ENCODE results near the gene WBP1. TPM values are rescaled to one million over a fixed set of nuclear protein-coding genes. Genes with fewer than 3 reads are reported as not detected.
A peak's percentile ranks its signal among the peaks of the same experiment; 100 is the strongest.
"Not testable (repeated sequence)": the region's sequence is repeated elsewhere in the genome, so short reads cannot be mapped to it uniquely, and the experiment has no call there.

Gene WBP1
- total RNA-seq, 1 donor from 2014 or later = 32.6 TPM

DNA sequence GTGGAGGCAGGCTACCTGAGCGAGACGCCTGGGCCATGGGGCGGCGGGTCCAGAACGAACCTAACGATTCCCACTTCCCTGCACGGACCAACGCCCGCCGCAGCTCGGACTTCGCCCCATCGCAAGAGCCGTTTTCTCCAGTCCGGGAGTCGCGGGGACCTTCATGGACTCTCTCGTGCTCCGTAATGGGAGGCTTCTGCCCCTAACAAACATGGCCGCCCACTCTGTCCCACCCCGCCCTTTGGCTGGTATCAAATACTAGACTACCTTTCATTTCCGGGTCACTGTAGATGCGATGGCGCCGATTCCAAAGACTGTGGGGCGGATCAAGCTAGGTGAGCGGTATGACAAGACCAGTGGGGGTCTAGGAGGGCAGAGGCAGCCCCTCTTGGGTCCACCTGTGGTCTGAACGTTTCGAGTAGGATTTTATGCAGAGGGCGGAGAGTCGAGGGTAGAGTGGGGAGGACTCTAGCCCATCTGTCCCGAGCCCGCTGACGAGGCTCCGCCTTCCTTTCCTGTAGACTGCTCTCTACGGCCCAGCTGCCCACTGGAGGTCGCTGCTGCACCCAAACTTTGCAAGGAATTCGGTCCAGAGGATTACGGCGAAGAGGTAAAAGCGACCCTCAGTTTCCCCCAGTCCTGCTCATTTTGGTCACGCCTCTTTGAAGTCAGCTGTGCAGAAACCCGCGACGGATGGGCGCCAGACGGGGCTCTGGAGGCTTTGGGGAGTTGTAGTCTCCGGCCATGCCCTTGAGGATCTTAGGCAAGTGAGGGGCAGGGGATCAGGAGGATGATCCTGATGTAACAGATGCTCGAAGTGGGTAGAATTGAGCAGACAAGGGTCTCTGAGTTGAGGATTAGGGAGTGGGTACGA lies 24.8 kb downstream of the WBP1 start, which contains the start of the genes CCDC142 and TTC31:
Gene CCDC142 (minus strand): TSS at position 198 of the 874 bp plus-strand sequence. CDS start 161 bp downstream, at position 37.
Gene TTC31 (plus strand): TSS at position 281 of the 874 bp plus-strand sequence. CDS start 15 bp downstream, at position 296.
- Mint-ChIP-seq H3K9me3 (no peaks in the 10 kb centered on the region), H3K36me3 (ENCODE audit: low read depth) (peaks cover 28% of the 10 kb centered on the region), H3K27me3 (ENCODE audit: insufficient read depth) (no peaks in the 10 kb centered on the region), H3K4me1 (ENCODE audit: low read depth) (peaks cover 35% of the 10 kb centered on the region), H3K27ac (peak within 1 kb of the TSS; percentile 99), H3K4me3 (peak within 1 kb of the TSS; percentile 99)
- peak; percentile 89 for DNase-seq (ENCODE audit: low spot score)
- intact Hi-C loops (cut with micrococcal nuclease) = loop anchor here (1.0 kb wide), 12 partner anchors 11 to 746 kb away; partner anchors contain the start of genes AUP1, C2orf81, DOK1 and HTRA2

- not testable (repeated sequence) for DNase-seq (ENCODE audit: low spot score); H3K27me3 Mint-ChIP-seq (ENCODE audit: insufficient read depth); H3K9me3 Mint-ChIP-seq
- Mint-ChIP-seq H3K4me3 (peak overlapping the region; percentile 99), H3K4me1 (ENCODE audit: low read depth) (peaks cover 35% of the 10 kb centered on the region), H3K27ac (peak overlapping the region; percentile 99), H3K36me3 (ENCODE audit: low read depth) (peaks cover 28% of the 10 kb centered on the region)
- intact Hi-C loops (cut with micrococcal nuclease) = loop anchor here (1.0 kb wide), 12 partner anchors 11 to 746 kb away; partner anchors contain the start of genes AUP1, C2orf81, DOK1 and HTRA2
Observed at GRCh38 chr2:74483675-74484164, 25.5 kb downstream of the WBP1 start.

GRCh38 chr2:74486141-74486540 lies 27.9 kb downstream of the WBP1 start:
- intact Hi-C loops (cut with micrococcal nuclease) = no loop called here
- Mint-ChIP-seq H3K9me3 (no peaks in the 10 kb centered on the region), H3K4me3 (no peak overlapping the region)

DNA sequence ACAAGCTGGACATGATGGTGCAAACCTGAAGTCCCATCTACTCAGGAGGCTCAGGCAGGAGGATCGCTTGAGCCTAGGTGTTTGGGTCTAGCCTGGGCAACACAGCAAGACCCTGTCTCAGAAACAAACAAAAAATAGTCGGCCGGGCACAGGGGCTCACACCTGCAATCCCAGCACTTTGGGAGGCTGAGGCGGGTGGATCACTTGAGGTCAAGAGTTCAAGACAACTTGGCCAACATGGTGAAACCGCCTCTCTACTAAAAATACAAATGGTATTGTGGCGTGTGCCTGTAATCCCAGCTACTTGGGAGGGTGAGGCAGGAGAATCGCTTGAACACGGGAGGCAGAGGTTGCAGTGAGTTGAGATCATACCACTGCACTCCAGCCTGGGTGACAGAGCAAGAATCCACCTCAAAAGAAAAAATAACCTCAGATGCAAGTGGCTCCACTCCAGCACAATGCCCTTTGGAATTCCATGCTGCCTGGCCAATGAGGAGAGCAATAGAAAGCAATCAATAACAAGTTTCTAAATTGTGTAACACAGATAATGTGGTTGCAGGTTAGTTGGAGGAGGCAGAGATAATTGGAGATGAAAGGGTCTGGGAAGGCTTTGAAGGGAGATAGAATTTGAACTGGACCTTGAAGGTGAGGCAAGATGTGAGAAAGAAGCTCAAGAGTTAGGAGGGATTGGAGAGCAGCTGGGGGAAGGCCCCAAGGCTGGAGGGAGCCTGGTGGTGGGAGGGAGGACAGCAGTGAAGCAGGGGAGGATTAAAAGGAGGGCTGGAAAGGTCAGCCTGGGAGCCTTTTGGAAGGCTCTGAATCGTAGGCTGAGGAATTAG lies 30.6 kb downstream of the WBP1 start:
- intact Hi-C loops (cut with micrococcal nuclease) = no loop called here
- no peaks in the 10 kb centered on the region for H3K9me3 Mint-ChIP-seq
- H3K4me3 Mint-ChIP-seq = no peak overlapping the region
- H3K36me3 Mint-ChIP-seq (ENCODE audit: low read depth) = peaks cover 42% of the 10 kb centered on the region
- peaks cover 5% of the 10 kb centered on the region for H3K4me1 Mint-ChIP-seq (ENCODE audit: low read depth)
- no peak overlapping the region for H3K27ac Mint-ChIP-seq
- DNase-seq (ENCODE audit: low spot score) = no peak
- H3K27me3 Mint-ChIP-seq (ENCODE audit: insufficient read depth) = no peaks in the 10 kb centered on the region

More at GRCh38 chr2:74486141-74486540, 27.9 kb downstream of the WBP1 start:
- H3K27ac Mint-ChIP-seq = no peak overlapping the region
- H3K4me1 Mint-ChIP-seq (ENCODE audit: low read depth) = peaks cover 18% of the 10 kb centered on the region
- H3K36me3 Mint-ChIP-seq (ENCODE audit: low read depth) = peaks cover 30% of the 10 kb centered on the region
- no peaks in the 10 kb centered on the region for H3K27me3 Mint-ChIP-seq (ENCODE audit: insufficient read depth)
- no peak for DNase-seq (ENCODE audit: low spot score)

GRCh38 chr2:74489906-74490305 lies 31.7 kb downstream of the WBP1 start:
- H3K4me3 Mint-ChIP-seq = no peak overlapping the region
- no peaks in the 10 kb centered on the region for H3K4me1 Mint-ChIP-seq (ENCODE audit: low read depth)
- no peaks in the 10 kb centered on the region for H3K9me3 Mint-ChIP-seq
- H3K36me3 Mint-ChIP-seq (ENCODE audit: low read depth) = peaks cover 48% of the 10 kb centered on the region
- DNase-seq (ENCODE audit: low spot score) = no peak
- intact Hi-C loops (cut with micrococcal nuclease) = no loop called here
- H3K27ac Mint-ChIP-seq = no peak overlapping the region
- no peaks in the 10 kb centered on the region for H3K27me3 Mint-ChIP-seq (ENCODE audit: insufficient read depth)

DNA sequence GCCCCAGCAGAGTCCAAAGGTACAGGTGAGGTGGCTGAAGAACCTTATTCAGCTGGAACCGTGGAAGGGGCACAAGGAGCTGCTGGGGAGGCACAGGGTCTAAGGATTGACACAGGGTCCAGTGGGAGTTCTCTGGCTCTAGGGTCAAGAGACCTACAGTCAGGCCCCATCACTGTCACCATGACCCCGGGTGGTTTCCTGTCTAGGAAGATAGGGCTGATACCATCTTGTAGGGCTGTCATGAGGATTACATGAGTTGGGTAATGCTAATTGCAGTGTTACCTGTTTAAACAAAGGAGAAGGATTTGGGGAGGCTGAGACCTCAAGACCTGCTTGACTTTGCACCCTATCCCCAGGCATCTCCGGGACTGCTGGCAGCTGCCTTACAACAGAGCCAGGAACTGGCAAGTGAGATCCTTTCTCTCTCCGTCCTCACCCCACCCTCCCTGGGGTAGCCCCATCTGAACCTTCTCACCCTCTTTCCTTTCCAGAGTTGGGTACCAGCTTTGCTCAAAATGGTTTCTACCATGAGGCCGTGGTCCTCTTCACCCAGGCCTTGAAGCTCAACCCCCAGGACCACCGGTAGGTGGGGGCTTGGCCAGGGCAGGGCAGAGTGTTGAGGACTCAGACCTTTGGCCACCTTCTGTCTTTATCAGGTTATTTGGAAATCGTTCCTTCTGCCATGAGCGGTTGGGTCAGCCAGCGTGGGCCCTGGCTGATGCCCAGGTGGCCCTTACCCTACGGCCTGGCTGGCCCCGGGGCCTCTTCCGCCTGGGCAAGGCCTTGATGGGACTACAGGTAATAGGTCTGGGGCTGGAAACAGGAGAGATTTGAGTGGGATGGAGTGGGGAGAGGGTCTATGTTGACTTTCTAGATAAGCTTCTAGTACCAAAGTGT lies 33.7 kb downstream of the WBP1 start:
- intact Hi-C loops (cut with micrococcal nuclease) = no loop called here
- no peak for DNase-seq (ENCODE audit: low spot score)
- no peak overlapping the region for H3K27ac Mint-ChIP-seq
- H3K4me3 Mint-ChIP-seq = no peak overlapping the region
- H3K4me1 Mint-ChIP-seq (ENCODE audit: low read depth) = no peaks in the 10 kb centered on the region
- H3K36me3 Mint-ChIP-seq (ENCODE audit: low read depth) = peaks cover 45% of the 10 kb centered on the region
- H3K27me3 Mint-ChIP-seq (ENCODE audit: insufficient read depth) = peaks cover 1% of the 10 kb centered on the region
- H3K9me3 Mint-ChIP-seq = no peaks in the 10 kb centered on the region

DNA sequence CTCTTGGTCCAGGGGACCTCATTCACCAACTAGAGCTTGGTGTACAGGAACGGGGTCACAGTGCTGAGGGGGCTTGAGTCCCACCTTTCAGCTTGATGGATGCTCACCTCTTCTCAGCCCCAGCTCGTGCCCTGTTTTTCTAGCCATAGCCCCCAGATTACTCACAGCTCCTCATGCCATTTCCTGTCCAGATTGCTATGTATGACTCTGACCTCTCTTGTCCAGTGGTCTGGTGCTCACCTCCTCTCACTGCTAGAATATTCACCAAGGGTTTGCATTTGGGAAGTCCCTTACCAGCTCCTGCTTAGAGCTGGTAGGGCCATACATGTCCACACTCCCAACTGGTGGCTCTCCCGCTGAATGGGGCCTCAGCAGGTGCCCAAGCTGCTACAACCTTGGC lies 35.3 kb downstream of the WBP1 start:
- no peaks in the 10 kb centered on the region for H3K9me3 Mint-ChIP-seq
- H3K4me3 Mint-ChIP-seq = no peak overlapping the region
- peaks cover 49% of the 10 kb centered on the region for H3K36me3 Mint-ChIP-seq (ENCODE audit: low read depth)
- DNase-seq (ENCODE audit: low spot score) = no peak
- H3K4me1 Mint-ChIP-seq (ENCODE audit: low read depth) = peaks cover 13% of the 10 kb centered on the region
- no peak overlapping the region for H3K27ac Mint-ChIP-seq
- peaks cover 9% of the 10 kb centered on the region for H3K27me3 Mint-ChIP-seq (ENCODE audit: insufficient read depth)
- intact Hi-C loops (cut with micrococcal nuclease) = no loop called here

GRCh38 chr2:74495440-74495839 lies 37.2 kb downstream of the WBP1 start:
- Mint-ChIP-seq H3K27ac (no peak overlapping the region), H3K4me1 (ENCODE audit: low read depth) (peaks cover 26% of the 10 kb centered on the region), H3K9me3 (no peaks in the 10 kb centered on the region), H3K4me3 (no peak overlapping the region), H3K27me3 (ENCODE audit: insufficient read depth) (peaks cover 22% of the 10 kb centered on the region), H3K36me3 (ENCODE audit: low read depth) (peaks cover 45% of the 10 kb centered on the region)
- intact Hi-C loops (cut with micrococcal nuclease) = no loop called here
- DNase-seq (ENCODE audit: low spot score) = no peak

DNA sequence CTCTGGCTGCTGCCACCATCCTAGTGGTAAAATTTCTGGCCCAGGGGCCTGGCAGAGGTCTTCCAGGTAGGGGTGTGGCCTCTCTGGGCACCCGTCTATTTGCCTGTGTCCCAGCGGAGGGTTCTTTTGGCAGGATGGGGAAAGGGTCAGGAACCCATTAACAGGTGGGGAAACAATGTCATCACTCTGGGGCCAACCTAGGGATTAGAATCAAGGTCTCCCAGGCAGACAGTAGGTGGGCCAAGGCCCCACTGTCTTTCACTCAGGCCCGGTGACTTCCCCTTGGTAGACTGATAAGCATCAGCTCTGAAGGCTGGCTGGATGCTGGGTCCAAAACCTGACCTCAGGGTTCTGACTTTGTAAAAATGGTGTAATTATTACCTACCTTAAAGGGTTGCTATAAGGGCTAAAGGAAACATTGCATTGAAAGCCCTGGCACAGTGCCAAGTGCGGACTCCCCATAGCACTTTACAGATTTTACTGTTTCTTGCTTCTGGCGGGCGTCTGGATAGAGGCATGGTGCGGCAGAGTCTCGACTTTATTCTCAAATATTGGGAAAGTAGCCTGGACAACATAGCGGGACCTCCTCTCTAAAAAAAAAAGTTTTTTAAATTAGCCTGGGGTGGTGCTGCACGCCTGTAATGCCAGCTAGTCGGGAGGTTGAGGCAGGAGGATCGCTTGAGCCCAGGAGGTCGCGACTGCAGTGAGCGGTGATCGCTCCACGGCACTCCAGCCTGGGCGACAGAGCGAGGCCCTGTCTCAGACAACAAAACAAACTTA lies 38.9 kb downstream of the WBP1 start:
- Mint-ChIP-seq H3K36me3 (ENCODE audit: low read depth) (peaks cover 43% of the 10 kb centered on the region), H3K4me1 (ENCODE audit: low read depth) (peaks cover 35% of the 10 kb centered on the region), H3K27me3 (ENCODE audit: insufficient read depth) (peaks cover 38% of the 10 kb centered on the region), H3K27ac (peak overlapping the region; percentile 52), H3K4me3 (peak overlapping the region; percentile 93), H3K9me3 (no peaks in the 10 kb centered on the region)
- no peak for DNase-seq (ENCODE audit: low spot score)
- intact Hi-C loops (cut with micrococcal nuclease) = no loop called here

DNA sequence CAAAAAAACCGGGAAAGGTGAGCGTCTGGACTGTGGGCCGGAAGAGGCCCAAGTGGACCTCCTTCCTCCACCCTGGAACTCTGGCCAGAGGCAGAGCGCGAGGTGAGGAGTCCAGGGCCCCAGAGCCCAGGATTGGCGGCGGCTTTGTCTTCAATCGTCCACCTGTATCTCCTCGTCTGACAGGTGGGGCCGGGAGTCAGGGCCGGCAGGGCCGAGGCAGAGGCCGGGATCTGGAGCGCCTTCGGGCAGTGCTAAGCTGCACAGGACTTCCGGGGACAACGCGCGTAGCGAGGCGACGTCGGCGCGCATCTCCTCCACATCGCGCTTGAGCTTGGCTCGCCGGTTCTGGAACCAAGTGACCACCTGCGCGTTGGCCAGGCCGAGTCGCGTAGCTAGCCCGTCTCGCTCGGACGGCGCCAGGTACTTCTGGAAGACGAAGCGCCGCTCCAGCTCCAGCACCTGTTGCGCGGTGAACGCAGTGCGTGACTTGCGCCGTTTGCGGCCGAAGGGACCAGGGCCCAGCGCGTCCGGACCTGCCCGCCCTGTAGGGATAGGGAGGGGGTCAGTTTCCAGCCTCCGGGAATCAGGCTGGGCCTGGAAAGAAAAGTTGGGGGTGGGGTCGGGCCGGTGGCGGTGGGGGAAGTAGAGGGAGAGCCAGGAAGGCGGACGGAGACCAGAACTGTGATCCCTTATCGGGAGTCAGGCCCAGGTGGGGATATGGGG lies 39.7 kb downstream of the WBP1 start:
- Mint-ChIP-seq H3K4me1 (ENCODE audit: low read depth) (peaks cover 42% of the 10 kb centered on the region), H3K36me3 (ENCODE audit: low read depth) (peaks cover 42% of the 10 kb centered on the region), H3K4me3 (peak overlapping the region; percentile 93), H3K27ac (peak overlapping the region; percentile 85), H3K9me3 (no peaks in the 10 kb centered on the region), H3K27me3 (ENCODE audit: insufficient read depth) (peaks cover 44% of the 10 kb centered on the region)
- intact Hi-C loops (cut with micrococcal nuclease) = loop anchor here (1.0 kb wide), 4 partner anchors 9 to 31 kb away; partner anchors contain the start of genes AUP1, HTRA2, PCGF1 and TLX2
- no peak for DNase-seq (ENCODE audit: low spot score)

All from activated T-helper 1 cell treated with anti-CD3 and anti-CD28 coated beads, Interleukin-12 subunit alpha, Interleukin-12 subunit beta, Interleukin-2, Interleukin-4 antibody, amounts not matched to agents 30 ng/mL and 10 ng/mL and 1 ng/mL, durations not matched to agents 14 hours and 24 hours and 36 hours (primary cell).